HG02981 (cell line): ENCODE measurements around the gene NIFK.
"Not testable (repeated sequence)": the region's sequence is repeated elsewhere in the genome, so short reads cannot be mapped to it uniquely, and the experiment has no call there.

Experiments used
- ATAC-seq: cut with Tn5 transposase; IDR thresholded peaks from one replicate; pipeline ENCODE4 v1.9.1; 2021; ENCODE audit warnings: mild to moderate bottlenecking, moderate library complexity; ENCODE audit not compliant: unreplicated experiment

The NIFK gene

GRCh38 chr2:121735518-121736074, 1.1 kb downstream of the NIFK start:
- no peak for ATAC-seq

DNA sequence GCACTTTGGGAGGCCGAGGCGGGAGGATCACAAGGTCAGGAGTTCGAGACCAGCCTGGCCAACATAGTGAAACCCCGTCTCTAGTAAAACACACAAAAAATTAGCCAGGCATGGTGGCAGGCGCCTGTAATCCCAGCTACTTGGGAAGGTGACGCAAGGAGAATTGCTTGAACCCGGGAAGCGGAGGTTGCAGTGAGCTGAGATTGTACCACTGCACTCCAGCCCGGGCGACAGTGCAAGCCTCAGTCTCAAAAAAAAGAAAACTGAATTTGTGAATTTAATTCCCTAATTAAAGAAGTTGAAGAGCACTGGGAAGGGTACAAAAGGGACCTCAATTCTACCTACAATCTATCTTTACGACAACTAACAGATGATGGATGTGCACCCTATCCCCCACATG, 2.1 kb downstream of the NIFK start:
- ATAC-seq: not testable (repeated sequence)

DNA sequence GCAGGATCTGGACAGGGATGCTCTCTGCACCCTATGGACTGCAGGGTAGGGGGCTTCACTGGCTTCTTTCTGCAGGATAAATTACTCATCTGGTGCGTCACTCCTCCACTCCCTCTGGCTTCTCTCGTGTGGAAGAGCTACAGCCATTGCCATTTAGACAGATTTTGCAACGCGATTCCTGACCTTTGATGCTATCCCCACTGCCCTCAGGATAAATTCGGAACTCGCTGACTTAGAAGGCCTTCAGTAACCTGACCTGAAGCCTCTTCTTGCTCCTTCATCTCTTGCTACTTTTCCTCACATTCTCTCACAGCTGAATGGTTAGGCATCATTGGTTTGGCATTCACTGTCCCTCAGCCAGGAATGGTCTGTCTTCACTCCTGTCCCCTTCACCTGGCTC, 5.3 kb downstream of the NIFK start:
- ATAC-seq: no peak

DNA sequence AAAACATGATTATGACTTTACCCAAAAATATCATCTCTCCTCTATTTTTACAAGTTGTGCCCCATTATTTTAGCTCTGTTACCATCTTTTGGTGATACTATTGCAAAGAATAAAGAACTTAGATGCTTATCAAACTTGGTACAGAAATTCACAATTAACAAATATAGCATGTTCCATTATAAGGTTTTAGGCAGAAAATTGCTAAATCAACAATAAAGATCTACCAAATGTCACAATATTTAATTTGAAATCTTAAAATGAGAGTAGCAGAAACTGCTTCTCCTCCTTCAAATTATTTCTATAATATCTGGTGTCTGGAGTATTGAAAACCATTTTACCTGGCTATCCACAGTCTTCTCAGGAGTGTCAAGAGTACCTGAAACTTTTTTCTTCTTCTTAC, 8.7 kb downstream of the NIFK start:
- no peak for ATAC-seq

DNA sequence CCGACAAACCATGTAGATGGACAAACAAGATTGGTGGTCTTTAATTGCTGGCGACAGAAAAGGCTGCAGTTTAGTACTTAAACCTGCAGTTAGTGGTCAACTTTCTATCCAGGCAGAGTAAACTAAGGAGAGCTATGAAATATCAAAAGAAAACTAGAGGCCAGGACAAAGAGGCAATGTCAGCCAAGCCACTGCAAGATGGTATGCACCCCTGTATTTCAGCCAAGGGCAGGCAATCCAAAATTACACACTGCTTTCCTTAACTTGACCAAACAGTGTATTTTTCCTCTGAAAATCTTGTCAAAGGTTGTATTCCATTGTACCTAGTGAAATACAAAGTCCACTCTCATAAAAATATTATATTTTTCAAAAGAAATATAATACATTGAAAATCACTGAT, 9.3 kb downstream of the NIFK start:
- ATAC-seq: no peak

GRCh38 chr2:121723316-121723715, 13.4 kb downstream of the NIFK start:
- ATAC-seq: no peak

DNA sequence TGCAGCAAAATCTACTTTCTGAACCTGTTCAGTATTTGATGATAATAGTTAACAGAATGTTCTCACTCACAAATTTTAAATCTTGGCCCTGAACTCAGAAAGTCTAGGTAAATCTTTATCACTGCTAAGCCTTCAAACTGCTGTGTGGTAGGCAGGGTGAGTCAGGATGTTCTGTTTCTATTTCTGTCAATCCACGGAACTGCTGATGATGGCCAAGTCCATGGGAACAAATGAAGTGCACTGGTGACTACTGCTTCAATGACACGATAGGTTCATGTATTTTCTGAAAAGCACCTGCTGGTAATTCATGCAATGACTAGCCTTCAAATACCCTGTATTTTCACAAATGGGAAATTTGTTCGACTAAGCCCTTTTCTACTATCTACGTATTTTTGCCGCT, 14.2 kb downstream of the NIFK start:
- ATAC-seq: no peak

DNA sequence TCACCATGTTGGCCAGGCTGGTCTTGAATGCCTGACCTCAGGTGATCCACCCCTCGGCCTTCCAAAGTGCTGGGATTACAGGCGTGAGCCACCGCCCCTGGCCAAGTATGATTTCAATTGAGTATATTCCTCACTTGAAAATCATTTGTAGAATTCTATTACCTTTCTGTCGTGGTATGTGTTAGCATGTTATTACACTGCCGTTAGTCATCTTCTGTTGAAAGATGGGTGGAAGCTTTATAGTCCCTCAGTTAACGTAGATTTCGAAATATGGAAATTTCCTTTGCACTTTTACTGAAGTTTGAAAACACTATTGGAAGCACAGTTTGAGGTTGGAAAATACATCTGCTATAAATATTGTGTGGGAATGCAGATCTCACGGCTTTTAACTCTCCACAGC, 14.7 kb downstream of the NIFK start:
- ATAC-seq: no peak

DNA sequence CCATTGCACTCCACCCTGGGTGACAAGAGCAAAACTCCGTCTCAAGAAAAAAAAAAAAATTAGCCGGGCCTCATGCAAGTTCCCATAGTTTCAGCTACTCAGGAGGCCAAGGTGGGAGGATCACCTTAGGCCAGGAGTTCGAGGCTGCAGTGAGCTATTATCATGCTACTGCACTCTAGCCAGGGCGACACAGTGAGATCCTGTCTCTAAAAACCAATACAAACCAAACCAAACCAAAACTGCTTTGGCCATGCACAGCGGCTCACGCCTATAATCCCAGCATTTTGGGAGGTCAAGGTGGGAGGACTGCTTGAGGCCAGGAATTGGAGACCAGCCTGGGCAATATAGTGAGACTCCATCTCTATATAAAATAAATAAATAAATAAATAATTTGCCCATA, 19.1 kb downstream of the NIFK start:
- ATAC-seq: no peak

DNA sequence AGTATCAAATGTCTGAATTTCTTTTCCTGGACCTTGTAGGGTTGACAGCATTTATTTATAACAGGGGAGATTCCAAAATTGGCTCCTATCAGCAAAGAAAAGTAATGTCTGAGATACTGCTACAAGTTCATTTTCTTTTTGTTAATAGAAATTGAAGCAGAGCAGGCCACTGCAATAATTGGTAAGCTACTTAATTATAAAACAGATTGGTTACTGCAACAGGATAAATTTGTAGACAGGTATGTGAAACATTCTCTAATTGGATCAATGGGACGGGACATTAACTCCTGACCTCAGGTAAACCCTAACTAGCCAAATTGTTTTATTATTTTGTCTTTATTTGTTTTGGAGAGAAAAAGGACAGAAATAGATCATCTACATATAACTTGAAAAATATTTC, 20.5 kb downstream of the NIFK start:
- ATAC-seq: no peak

DNA sequence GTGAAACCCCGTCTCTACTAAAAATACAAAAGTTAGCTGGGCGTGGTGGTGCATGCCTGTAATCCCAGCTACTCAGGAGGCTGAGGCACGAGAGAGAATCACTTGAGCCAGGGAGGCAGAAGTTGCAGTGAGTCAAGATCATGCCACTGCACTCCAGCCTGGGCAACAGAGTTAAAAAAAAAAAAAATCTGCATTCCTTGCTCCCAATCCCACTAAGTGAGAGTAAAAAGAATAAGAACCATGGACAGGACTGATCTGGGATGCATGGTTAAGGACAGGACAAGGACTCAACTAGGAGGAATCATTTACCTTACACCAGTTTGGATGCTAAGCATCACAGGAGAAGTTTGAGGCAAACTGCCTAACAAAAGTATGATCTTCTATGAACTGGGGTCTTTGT, 25.2 kb downstream of the NIFK start:
- not testable (repeated sequence) for ATAC-seq

DNA sequence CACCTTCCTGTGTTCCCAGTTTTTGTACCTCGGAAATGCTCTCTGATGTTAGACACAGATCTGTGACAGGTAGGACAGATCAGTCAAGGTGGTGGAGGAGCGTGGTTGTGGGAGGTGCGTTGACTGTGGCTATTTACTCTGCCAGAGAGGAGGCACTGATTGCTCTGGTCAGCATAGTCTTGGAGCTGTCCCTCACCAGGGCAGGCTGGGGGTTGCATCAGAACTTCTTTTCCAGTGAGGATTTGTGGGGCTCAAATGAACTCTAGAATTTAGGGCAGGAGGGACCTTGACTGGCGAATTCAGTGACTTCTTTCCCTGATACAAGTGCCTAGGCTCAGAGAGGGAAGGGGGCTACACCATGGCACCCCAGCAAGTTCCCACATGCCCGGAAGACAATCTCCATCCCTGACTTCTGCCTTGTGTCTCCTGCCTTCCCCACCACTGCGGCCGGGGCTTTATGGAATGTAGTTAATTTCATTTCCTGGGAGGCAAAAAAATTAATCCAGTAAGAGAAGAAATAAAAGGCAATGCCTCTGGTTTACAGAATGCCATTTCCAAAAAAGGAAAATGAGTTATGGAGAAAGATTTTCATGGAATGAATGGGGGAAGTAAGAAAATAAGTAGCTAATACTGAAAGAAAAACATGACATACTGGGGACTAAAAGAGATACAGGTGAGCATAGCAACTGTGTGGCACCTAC, 26.1 kb downstream of the NIFK start:
- ATAC-seq: no peak

DNA sequence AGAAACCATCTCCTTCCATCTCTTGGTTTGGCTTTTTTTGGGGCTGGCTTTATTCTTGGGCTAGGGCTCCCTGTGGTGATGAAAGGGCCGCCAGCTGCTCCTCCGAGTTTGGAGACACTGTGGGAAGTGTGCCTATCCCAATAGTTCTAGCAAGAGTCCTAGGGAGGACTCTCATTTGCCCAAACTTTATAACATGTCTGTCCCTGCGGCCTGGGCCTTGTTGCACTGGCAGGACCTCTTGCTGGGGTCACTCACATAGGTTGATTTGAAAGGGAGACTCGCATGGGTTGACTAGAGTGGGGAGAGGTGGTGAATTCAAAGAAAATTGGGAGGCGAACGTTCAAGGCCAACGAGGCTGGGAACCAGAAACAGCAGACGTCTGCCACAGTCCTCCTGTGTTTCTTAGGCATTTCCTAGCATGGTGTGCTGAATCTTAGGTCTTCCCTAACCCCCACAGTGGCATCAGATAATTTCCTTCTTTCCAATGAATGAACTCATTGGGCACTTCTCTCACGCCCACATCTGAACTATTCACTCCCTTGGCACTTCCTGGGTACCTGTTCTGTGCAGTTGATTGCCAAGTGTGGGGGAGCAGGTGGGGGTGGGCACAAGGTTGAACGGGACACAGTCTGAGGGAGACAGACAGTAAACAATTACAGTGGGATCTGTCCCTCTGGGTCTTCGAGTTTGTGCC, 26.8 kb downstream of the NIFK start:
- no peak for ATAC-seq

DNA sequence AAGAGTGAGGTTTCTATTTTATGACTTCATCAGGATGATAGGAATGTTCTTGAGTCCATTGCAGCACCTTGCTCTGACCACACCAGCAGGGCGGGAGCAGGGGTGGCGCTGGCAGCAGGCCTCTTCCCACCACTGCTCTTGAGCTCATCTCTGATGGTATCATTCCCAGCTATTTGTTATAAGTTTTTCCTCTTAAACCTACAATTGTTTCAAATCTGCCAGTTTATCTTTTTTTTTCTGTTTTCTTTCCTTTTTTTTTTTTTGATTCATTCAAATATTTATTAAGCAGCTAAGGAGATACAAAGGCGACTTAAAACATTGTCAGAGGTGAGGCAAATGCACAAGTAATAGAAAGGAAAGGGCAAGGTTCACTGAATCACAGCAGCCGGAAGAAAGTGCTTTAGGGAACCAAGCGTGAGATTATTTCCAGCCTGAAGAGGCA, 28.7 kb downstream of the NIFK start:
- ATAC-seq: no peak

GRCh38 chr2:121707344-121707919, 29.2 kb downstream of the NIFK start:
- ATAC-seq: no peak

DNA sequence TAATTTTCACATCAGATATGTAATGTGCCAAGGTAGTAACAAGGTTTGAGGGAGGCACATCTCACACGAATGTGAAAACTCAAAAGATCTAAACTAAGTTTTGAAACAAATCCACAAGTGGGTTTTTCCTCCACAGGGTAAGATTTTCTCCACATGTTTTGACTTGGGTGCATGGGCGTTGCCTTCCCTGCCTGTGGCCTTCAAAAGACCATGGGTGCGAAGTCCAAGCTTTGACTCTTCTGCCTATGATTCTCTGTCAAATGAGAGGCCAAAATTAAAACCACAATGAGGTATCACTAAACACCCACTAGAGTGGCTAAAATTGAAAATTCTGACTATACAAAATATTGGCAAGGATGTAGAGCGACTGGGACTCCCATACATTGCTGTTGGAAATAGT, 30.7 kb downstream of the NIFK start:
- ATAC-seq: no peak

GRCh38 chr2:121705390-121705789, 31.3 kb downstream of the NIFK start:
- no peak for ATAC-seq

DNA sequence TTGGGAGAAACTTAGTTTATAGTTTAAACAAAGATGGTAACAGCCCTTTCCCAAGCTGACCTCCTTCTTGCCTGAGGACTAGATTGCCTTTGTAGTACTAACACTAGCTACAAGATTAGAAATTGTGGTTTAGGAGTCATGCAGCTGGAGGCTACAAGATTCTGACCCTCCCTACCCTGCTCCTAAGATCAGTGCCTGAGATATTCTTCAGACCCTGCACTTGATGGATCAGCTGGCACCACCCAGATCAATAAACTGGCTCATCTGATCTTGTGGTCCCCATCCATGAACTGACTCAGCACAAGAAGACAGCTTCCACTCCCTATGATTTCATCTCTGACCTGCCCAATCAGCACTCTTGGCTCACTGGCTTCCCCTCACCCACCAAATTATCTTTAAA, 34.9 kb downstream of the NIFK start:
- ATAC-seq: not testable (repeated sequence)

DNA sequence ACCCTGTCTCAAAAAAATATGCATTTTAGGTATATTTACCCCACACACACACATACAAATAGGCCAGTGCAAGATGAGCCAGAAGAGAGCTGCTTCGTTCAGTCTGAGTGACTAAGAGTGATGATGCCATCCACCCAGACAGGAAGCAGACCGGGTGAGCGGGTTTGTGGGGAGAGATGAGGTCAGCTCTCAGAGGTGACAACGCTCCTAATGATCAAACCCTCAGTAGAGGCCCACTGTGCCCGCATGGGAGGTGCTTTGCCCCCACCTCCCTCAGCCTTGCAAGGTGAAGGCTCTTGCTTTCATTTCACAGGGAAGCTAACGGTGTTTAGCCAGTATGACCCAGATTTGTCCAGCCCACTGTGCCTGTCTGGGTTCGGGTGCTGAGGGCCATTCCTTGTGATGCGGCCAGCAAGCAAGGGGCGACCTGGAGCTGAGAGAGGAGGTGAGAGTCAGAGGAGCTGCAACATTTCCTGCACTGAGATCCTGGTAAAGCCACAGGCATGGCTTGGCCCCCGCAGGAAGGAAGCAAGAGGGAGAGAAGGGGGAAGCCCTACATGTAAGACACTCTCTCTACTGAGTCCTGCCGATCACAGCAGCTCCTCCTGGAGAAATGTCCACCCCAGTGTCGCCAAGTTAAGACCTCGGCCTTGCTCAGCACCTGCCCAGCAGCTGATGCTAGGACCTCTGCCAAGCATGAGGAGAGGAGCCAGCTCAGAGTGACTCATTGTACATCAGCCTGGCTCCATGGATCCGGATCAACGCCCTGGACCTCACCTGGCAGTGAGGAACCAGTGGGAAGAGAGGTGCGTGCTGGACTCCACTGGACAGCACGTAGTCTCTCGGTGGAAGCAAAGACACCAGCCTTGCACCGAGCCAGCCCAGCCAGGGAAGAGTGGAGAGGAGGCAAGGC, 37.0 kb downstream of the NIFK start:
- ATAC-seq: peak; percentile 99

GRCh38 chr2:121698318-121698930, 38.3 kb downstream of the NIFK start:
- ATAC-seq: no peak
